Measurements from ENCODE around the gene BRIP1. TPM values are rescaled to one million over a fixed set of nuclear protein-coding genes. Genes with fewer than 3 reads are reported as not detected.

Gene BRIP1
- total and polyA plus RNA-seq, 2 experiments from 2014 or later = 2.2 to 4.0 TPM

GRCh38 chr17:61784510-61784909 is 78.8 kb downstream of the BRIP1 start:
- in situ Hi-C loops (cut with MboI) = no loop called here
- Histone ChIP-seq H3K4me1 (ENCODE audit: insufficient read depth) (no peaks in the 10 kb centered on the region), H3K79me2 (ENCODE audit: insufficient read depth) (no peaks in the 10 kb centered on the region), H4K20me1 (ENCODE audit: insufficient read depth) (no peaks in the 10 kb centered on the region), H3K27ac (no peak overlapping the region), H3K4me2 (ENCODE audit: unreplicated experiment) (no peak overlapping the region), H3K9me2 (ENCODE audit: insufficient read depth) (no peaks in the 10 kb centered on the region), H3K4me3 (no peak overlapping the region), H3F3A (ENCODE audit: insufficient read depth) (no peaks in the 10 kb centered on the region), H3K36me3 (ENCODE audit: low read depth) (no peaks in the 10 kb centered on the region; the same call in none of the 2 replicates), H3K9ac (no peak overlapping the region), H3K9me3 (ENCODE audit: low read depth) (no peaks in the 10 kb centered on the region), H2AFZ (no peak overlapping the region), H3K27me3 (replicated peaks; ENCODE audit: insufficient read depth) (no peaks in the 10 kb centered on the region)
- 96% methylated on average over 4 of the region's 4 CpGs for WGBS, 2 experiments (ENCODE audit: low coverage in 1 of 2, low lambda C conversion rate in 2 of 2, missing lambda C conversion rate in 2 of 2)
- DNase-seq = no peak
- TF ChIP-seq EZH2 (IDR thresholded peaks at IDR 0.05; ENCODE audit: insufficient read depth, poor library complexity, severe bottlenecking) (no peak), EZH2phosphoT487 (IDR thresholded peaks at IDR 0.05; ENCODE audit: insufficient read depth, low read depth) (no peak)

GRCh38 chr17:61783556-61784304 is 79.6 kb downstream of the BRIP1 start:
- Histone ChIP-seq H3F3A (ENCODE audit: insufficient read depth) (no peaks in the 10 kb centered on the region), H3K4me3 (no peak overlapping the region), H3K36me3 (ENCODE audit: low read depth) (no peaks in the 10 kb centered on the region; the same call in none of the 2 replicates), H3K9me3 (ENCODE audit: low read depth) (no peaks in the 10 kb centered on the region), H3K4me2 (ENCODE audit: unreplicated experiment) (no peak overlapping the region), H3K27ac (no peak overlapping the region), H2AFZ (no peak overlapping the region), H3K27me3 (replicated peaks; ENCODE audit: insufficient read depth) (no peaks in the 10 kb centered on the region), H3K4me1 (ENCODE audit: insufficient read depth) (no peaks in the 10 kb centered on the region), H3K9me2 (ENCODE audit: insufficient read depth) (no peaks in the 10 kb centered on the region), H4K20me1 (ENCODE audit: insufficient read depth) (no peaks in the 10 kb centered on the region), H3K9ac (no peak overlapping the region), H3K79me2 (ENCODE audit: insufficient read depth) (no peaks in the 10 kb centered on the region)
- no peak for DNase-seq
- no peak for TF ChIP-seq EZH2 (IDR thresholded peaks at IDR 0.05; ENCODE audit: insufficient read depth, poor library complexity, severe bottlenecking)
- no peak for TF ChIP-seq EZH2phosphoT487 (IDR thresholded peaks at IDR 0.05; ENCODE audit: insufficient read depth, low read depth)
- in situ Hi-C loops (cut with MboI) = no loop called here

- no peaks in the 10 kb centered on the region for H3K4me1 ChIP-seq (ENCODE audit: insufficient read depth)
- H3K4me3 ChIP-seq = no peak overlapping the region
- WGBS, 2 experiments (ENCODE audit: low coverage in 1 of 2, low lambda C conversion rate in 2 of 2, missing lambda C conversion rate in 2 of 2) = 97 to 100% methylated on average over 1 of the region's 1 CpG
- no peak overlapping the region for H3K4me2 ChIP-seq (ENCODE audit: unreplicated experiment)
- H3K9me2 ChIP-seq (ENCODE audit: insufficient read depth) = no peaks in the 10 kb centered on the region
- no peaks in the 10 kb centered on the region; the same call in none of the 2 replicates for H3K36me3 ChIP-seq (ENCODE audit: low read depth)
- H3K79me2 ChIP-seq (ENCODE audit: insufficient read depth) = no peaks in the 10 kb centered on the region
- in situ Hi-C loops (cut with MboI) = no loop called here
- no peak for TF ChIP-seq EZH2phosphoT487 (IDR thresholded peaks at IDR 0.05; ENCODE audit: insufficient read depth, low read depth)
- no peak for TF ChIP-seq EZH2 (IDR thresholded peaks at IDR 0.05; ENCODE audit: insufficient read depth, poor library complexity, severe bottlenecking)
- no peak overlapping the region for H3K27ac ChIP-seq
- no peak overlapping the region for H2AFZ ChIP-seq
- no peaks in the 10 kb centered on the region for H3F3A ChIP-seq (ENCODE audit: insufficient read depth)
- no peaks in the 10 kb centered on the region for H3K27me3 ChIP-seq (replicated peaks; ENCODE audit: insufficient read depth)
- H3K9me3 ChIP-seq (ENCODE audit: low read depth) = no peaks in the 10 kb centered on the region
- no peaks in the 10 kb centered on the region for H4K20me1 ChIP-seq (ENCODE audit: insufficient read depth)
- no peak overlapping the region for H3K9ac ChIP-seq
- DNase-seq = no peak
Observed at GRCh38 chr17:61783120-61783519, 80.2 kb downstream of the BRIP1 start.

- H3K9ac ChIP-seq = no peak overlapping the region
- H3K9me2 ChIP-seq (ENCODE audit: insufficient read depth) = no peaks in the 10 kb centered on the region
- no peaks in the 10 kb centered on the region for H3K4me1 ChIP-seq (ENCODE audit: insufficient read depth)
- no peak overlapping the region for H3K4me3 ChIP-seq
- in situ Hi-C loops (cut with MboI) = no loop called here
- TF ChIP-seq EZH2 (IDR thresholded peaks at IDR 0.05; ENCODE audit: insufficient read depth, poor library complexity, severe bottlenecking) (no peak), EZH2phosphoT487 (IDR thresholded peaks at IDR 0.05; ENCODE audit: insufficient read depth, low read depth) (no peak)
- H3K9me3 ChIP-seq (ENCODE audit: low read depth) = no peaks in the 10 kb centered on the region
- H3F3A ChIP-seq (ENCODE audit: insufficient read depth) = no peaks in the 10 kb centered on the region
- H3K4me2 ChIP-seq (ENCODE audit: unreplicated experiment) = no peak overlapping the region
- H3K27ac ChIP-seq = no peak overlapping the region
- DNase-seq = no peak
- H4K20me1 ChIP-seq (ENCODE audit: insufficient read depth) = no peaks in the 10 kb centered on the region
- H3K79me2 ChIP-seq (ENCODE audit: insufficient read depth) = no peaks in the 10 kb centered on the region
- no peaks in the 10 kb centered on the region; the same call in 1 of the 2 replicates for H3K36me3 ChIP-seq (ENCODE audit: low read depth)
- H3K27me3 ChIP-seq (replicated peaks; ENCODE audit: insufficient read depth) = no peaks in the 10 kb centered on the region
- WGBS, 2 experiments (ENCODE audit: low coverage in 1 of 2, low lambda C conversion rate in 2 of 2, missing lambda C conversion rate in 2 of 2) = 97 to 100% methylated on average over 1 of the region's 1 CpG
- H2AFZ ChIP-seq = no peak overlapping the region
Observed at GRCh38 chr17:61782683-61783082, 80.6 kb downstream of the BRIP1 start.

Data from GM23248 (cell line).